Gastroesophageal sphincter (tissue), 3 donors: ENCODE measurements around the gene ITPK1.

Experiments used
- EP300 ChIP-seq: sonication (generic); formaldehyde crosslinking; IDR thresholded peaks from one replicate; pipeline ENCODE4 v1.6.1; 2017; ENCODE audit warnings: antibody characterized with exemption, mild to moderate bottlenecking
- TF ChIP-seq, protein P1 (sequence below), 4 experiments: fragments of 200-600 bp in 2 of 4; fragments of 450-650 bp in 2 of 4; sonication (generic) in 1 of 4; IDR thresholded peaks; one replicate each; pipeline ENCODE4 v1.5.1; 2017 to 2019; ENCODE audit warnings: antibody characterized with exemption in 4 of 4, mild to moderate bottlenecking in 2 of 4, moderate library complexity in 2 of 4

GRCh38 chr14:93116676-93117200 is 1.0 kb upstream of the ITPK1 start:
- no peak for TF ChIP-seq EP300
- TF ChIP-seq, protein P1, sequence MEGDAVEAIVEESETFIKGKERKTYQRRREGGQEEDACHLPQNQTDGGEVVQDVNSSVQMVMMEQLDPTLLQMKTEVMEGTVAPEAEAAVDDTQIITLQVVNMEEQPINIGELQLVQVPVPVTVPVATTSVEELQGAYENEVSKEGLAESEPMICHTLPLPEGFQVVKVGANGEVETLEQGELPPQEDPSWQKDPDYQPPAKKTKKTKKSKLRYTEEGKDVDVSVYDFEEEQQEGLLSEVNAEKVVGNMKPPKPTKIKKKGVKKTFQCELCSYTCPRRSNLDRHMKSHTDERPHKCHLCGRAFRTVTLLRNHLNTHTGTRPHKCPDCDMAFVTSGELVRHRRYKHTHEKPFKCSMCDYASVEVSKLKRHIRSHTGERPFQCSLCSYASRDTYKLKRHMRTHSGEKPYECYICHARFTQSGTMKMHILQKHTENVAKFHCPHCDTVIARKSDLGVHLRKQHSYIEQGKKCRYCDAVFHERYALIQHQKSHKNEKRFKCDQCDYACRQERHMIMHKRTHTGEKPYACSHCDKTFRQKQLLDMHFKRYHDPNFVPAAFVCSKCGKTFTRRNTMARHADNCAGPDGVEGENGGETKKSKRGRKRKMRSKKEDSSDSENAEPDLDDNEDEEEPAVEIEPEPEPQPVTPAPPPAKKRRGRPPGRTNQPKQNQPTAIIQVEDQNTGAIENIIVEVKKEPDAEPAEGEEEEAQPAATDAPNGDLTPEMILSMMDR (IDR thresholded peaks at IDR 0.05), result no peak
